ENCODE results near the gene IGFBP4. TPM values are rescaled to one million over a fixed set of nuclear protein-coding genes. Genes with fewer than 3 reads are reported as not detected.

The IGFBP4 gene
- total and polyA plus RNA-seq, 2 of the 13 experiments (the other 11 are each of a cell fraction or from before 2014, with no cell fraction given), result 4.1 to 49.0 TPM

GRCh38 chr17:40443196-40443987 lies at the start of gene IGFBP4 (continued):
- TF ChIP-seq ZNF512B (CRISPR knock-in tag; IDR thresholded peaks at IDR 0.05; ENCODE audit: borderline replicate concordance), result no peak
- TF ChIP-seq ATF7-NPFF (CRISPR knock-in tag; IDR thresholded peaks at IDR 0.05; ENCODE audit: low read depth), result peak; percentile 88; the same call in 1 of the 2 replicates
- no peak; the same call in 1 of the 2 replicates for TF ChIP-seq MYNN (CRISPR knock-in tag; IDR thresholded peaks at IDR 0.05; ENCODE audit: low read depth)
- TF ChIP-seq GATAD1 (CRISPR knock-in tag; IDR thresholded peaks at IDR 0.05), result peak; percentile 32; the same call in 1 of the 2 replicates
- TF ChIP-seq PRDM15 (CRISPR knock-in tag; IDR thresholded peaks at IDR 0.05), result peak; percentile 63; the same call in 1 of the 2 replicates
- no peak for TF ChIP-seq NR1H2 (CRISPR knock-in tag; IDR thresholded peaks at IDR 0.05; ENCODE audit: borderline replicate concordance, low read depth)
- TF ChIP-seq ZNF124 (CRISPR knock-in tag; IDR thresholded peaks at IDR 0.05), result no peak
- no peak for TF ChIP-seq EHMT2 (IDR thresholded peaks at IDR 0.05; ENCODE audit: borderline replicate concordance, low read depth, low read length)
- peak; percentile 92 for TF ChIP-seq CTCF (CRISPR knock-in tag; IDR thresholded peaks at IDR 0.05)
- TF ChIP-seq ZNF10 (CRISPR knock-in tag; IDR thresholded peaks at IDR 0.05; ENCODE audit: borderline replicate concordance, low read depth), result no peak
- TF ChIP-seq TAF1 (CRISPR knock-in tag; IDR thresholded peaks at IDR 0.05), result no peak; the same call in none of the 2 replicates
- TF ChIP-seq BORCS8-MEF2B (CRISPR knock-in tag; IDR thresholded peaks at IDR 0.05), result peak; percentile 86
- TF ChIP-seq ZNF572 (CRISPR knock-in tag; IDR thresholded peaks at IDR 0.05), result no peak
- TF ChIP-seq MXI1 (IDR thresholded peaks at IDR 0.05; ENCODE audit: borderline replicate concordance, low read depth, low read length), result peak; percentile 42; the same call in 1 of the 3 replicates
- peak; percentile 93 for TF ChIP-seq ZBTB2 (CRISPR knock-in tag; IDR thresholded peaks at IDR 0.05; ENCODE audit: low read depth)
- TF ChIP-seq DMAP1 (CRISPR knock-in tag; IDR thresholded peaks at IDR 0.05), result no peak
- TF ChIP-seq EZH2 (conservative IDR thresholded peaks at IDR 0.05; ENCODE audit: low read depth, low read length), result no peak
- peak; percentile 90; the same call in 1 of the 2 replicates for TF ChIP-seq ZNF672 (CRISPR knock-in tag; IDR thresholded peaks at IDR 0.05)
- no peak for TF ChIP-seq RAD51 (IDR thresholded peaks at IDR 0.05; ENCODE audit: borderline replicate concordance)

All from HepG2 (cell line).